Astrocyte (in vitro differentiated cells and primary cell): Measurements from ENCODE around the gene ADAMTS17. TPM values are rescaled to one million over a fixed set of nuclear protein-coding genes. Genes with fewer than 3 reads are reported as not detected.

Experiments
- DNase-seq: peaks from one replicate; pipeline ENCODE4 v3.0.0-alpha.2; 2010; ENCODE audit warnings: low read depth
- FAIRE-seq: peaks from 2 replicates; lab custom pipeline; 2011; peaks lifted over from hg19 to GRCh38; lab: Jason Lieb, UNC
- H2AFZ ChIP-seq: 2 replicates; pipeline ENCODE4 v1.6.0; 2012; ENCODE audit warnings: low read depth, low read length, inconsistent platforms
- H3K27ac ChIP-seq: 2 replicates; pipeline ENCODE4 v1.5.1; 2011; ENCODE audit warnings: low read depth, low read length, inconsistent platforms
- H3K27me3 ChIP-seq: 2 replicates; pipeline ENCODE4 v1.6.0; 2011; ENCODE audit warnings: low read length, inconsistent platforms; ENCODE audit not compliant: insufficient read depth
- H3K36me3 ChIP-seq: 2 replicates; pipeline ENCODE4 v1.5.1; 2011; ENCODE audit warnings: low read length, inconsistent platforms; ENCODE audit not compliant: insufficient read depth
- H3K4me1 ChIP-seq: 2 replicates; pipeline ENCODE4 v1.5.1; 2011; ENCODE audit warnings: low read length, inconsistent platforms; ENCODE audit not compliant: insufficient read depth
- H3K4me2 ChIP-seq: 2 replicates; pipeline ENCODE4 v1.6.0; 2012; ENCODE audit warnings: low read length, inconsistent platforms
- H3K4me3 ChIP-seq: 2 replicates; pipeline ENCODE4 v1.5.1; 2011; ENCODE audit warnings: low read depth, mild to moderate bottlenecking, low read length, inconsistent platforms; ENCODE audit not compliant: insufficient read depth
- H3K79me2 ChIP-seq: 2 replicates; pipeline ENCODE4 v1.6.0; 2012; ENCODE audit warnings: mild to moderate bottlenecking, low read length, inconsistent platforms; ENCODE audit not compliant: insufficient read depth
- H3K9ac ChIP-seq: 2 replicates; pipeline ENCODE4 v1.6.0; 2012; ENCODE audit warnings: mild to moderate bottlenecking, low read length, inconsistent platforms
- H3K9me3 ChIP-seq: 2 replicates; pipeline ENCODE4 v1.5.1; 2012; ENCODE audit warnings: low read depth, mild to moderate bottlenecking, low read length, inconsistent platforms; ENCODE audit not compliant: insufficient read depth
- H4K20me1 ChIP-seq: 2 replicates; pipeline ENCODE4 v1.6.0; 2012; ENCODE audit warnings: low read length, inconsistent platforms; ENCODE audit not compliant: insufficient read depth
- H3K27ac Mint-ChIP-seq: one replicate; pipeline ENCODE4 v1.8.0; 2021; ENCODE audit warnings: mild to moderate bottlenecking, mixed read lengths; ENCODE audit not compliant: unreplicated experiment
- H3K27me3 Mint-ChIP-seq: one replicate; pipeline ENCODE4 v1.8.0; 2021; ENCODE audit warnings: low read depth, mixed read lengths; ENCODE audit not compliant: unreplicated experiment
- H3K36me3 Mint-ChIP-seq: one replicate; pipeline ENCODE4 v1.8.0; 2021; ENCODE audit warnings: low read depth, mixed read lengths; ENCODE audit not compliant: unreplicated experiment
- H3K4me1 Mint-ChIP-seq: one replicate; pipeline ENCODE4 v1.8.0; 2021; ENCODE audit warnings: low read depth, mixed read lengths; ENCODE audit not compliant: unreplicated experiment
- H3K4me3 Mint-ChIP-seq: one replicate; pipeline ENCODE4 v1.8.0; 2021; ENCODE audit warnings: mild to moderate bottlenecking, moderate library complexity, mixed read lengths; ENCODE audit not compliant: unreplicated experiment
- H3K9me3 Mint-ChIP-seq: one replicate; pipeline ENCODE4 v1.8.0; 2021; ENCODE audit warnings: mild to moderate bottlenecking, mixed read lengths; ENCODE audit not compliant: unreplicated experiment
- EZH2 ChIP-seq: IDR thresholded peaks from 2 replicates; pipeline ENCODE4 v1.6.1; 2012; ENCODE audit warnings: mild to moderate bottlenecking, low read length, inconsistent platforms; ENCODE audit not compliant: insufficient read depth
- total RNA-seq: library from RNA; stranded (reverse); gene quantifications from 2 replicates; pipeline ENCODE4 v1.2.1, GENCODE V29; 2021
- TF ChIP-seq, protein P1 (sequence below): IDR thresholded peaks from 2 replicates; pipeline ENCODE4 v1.5.1; 2011; ENCODE audit warnings: low read depth, mild to moderate bottlenecking, inconsistent platforms, low read length, moderate library complexity; ENCODE audit not compliant: insufficient read depth

The ADAMTS17 gene
- total RNA-seq, 1 donor from 2014 or later = 0.27 TPM

GRCh38 chr15:100030586-100031229 is 311.1 kb downstream of the ADAMTS17 start:
- Histone ChIP-seq H2AFZ (no peak overlapping the region), H3K79me2 (no peaks in the 10 kb centered on the region), H3K27me3 (no peaks in the 10 kb centered on the region), H3K4me2 (no peak overlapping the region), H4K20me1 (no peaks in the 10 kb centered on the region), H3K27ac (no peak overlapping the region), H3K4me3 (no peak overlapping the region), H3K9ac (no peak overlapping the region), H3K9me3 (peaks cover 4% of the 10 kb centered on the region), H3K36me3 (no peaks in the 10 kb centered on the region), H3K4me1 (peaks cover 22% of the 10 kb centered on the region)
- H3K27ac Mint-ChIP-seq = peak overlapping the region; percentile 51
- peaks cover 15% of the 10 kb centered on the region for H3K9me3 Mint-ChIP-seq
- peak; percentile 64 for DNase-seq
- no peak for FAIRE-seq
- H3K27me3 Mint-ChIP-seq = peaks cover 9% of the 10 kb centered on the region
- no peak for TF ChIP-seq EZH2
- TF ChIP-seq, protein P1, sequence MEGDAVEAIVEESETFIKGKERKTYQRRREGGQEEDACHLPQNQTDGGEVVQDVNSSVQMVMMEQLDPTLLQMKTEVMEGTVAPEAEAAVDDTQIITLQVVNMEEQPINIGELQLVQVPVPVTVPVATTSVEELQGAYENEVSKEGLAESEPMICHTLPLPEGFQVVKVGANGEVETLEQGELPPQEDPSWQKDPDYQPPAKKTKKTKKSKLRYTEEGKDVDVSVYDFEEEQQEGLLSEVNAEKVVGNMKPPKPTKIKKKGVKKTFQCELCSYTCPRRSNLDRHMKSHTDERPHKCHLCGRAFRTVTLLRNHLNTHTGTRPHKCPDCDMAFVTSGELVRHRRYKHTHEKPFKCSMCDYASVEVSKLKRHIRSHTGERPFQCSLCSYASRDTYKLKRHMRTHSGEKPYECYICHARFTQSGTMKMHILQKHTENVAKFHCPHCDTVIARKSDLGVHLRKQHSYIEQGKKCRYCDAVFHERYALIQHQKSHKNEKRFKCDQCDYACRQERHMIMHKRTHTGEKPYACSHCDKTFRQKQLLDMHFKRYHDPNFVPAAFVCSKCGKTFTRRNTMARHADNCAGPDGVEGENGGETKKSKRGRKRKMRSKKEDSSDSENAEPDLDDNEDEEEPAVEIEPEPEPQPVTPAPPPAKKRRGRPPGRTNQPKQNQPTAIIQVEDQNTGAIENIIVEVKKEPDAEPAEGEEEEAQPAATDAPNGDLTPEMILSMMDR = no peak
- H3K4me3 Mint-ChIP-seq = no peak overlapping the region
- H3K36me3 Mint-ChIP-seq = peaks cover 2% of the 10 kb centered on the region
- H3K4me1 Mint-ChIP-seq = peaks cover 19% of the 10 kb centered on the region

GRCh38 chr15:100029868-100030479 is 311.8 kb downstream of the ADAMTS17 start:
- Histone ChIP-seq H2AFZ (no peak overlapping the region), H3K27me3 (no peaks in the 10 kb centered on the region), H3K4me1 (peaks cover 22% of the 10 kb centered on the region), H3K9me3 (peaks cover 4% of the 10 kb centered on the region), H3K4me3 (no peak overlapping the region), H3K79me2 (no peaks in the 10 kb centered on the region), H3K9ac (no peak overlapping the region), H3K36me3 (no peaks in the 10 kb centered on the region), H4K20me1 (no peaks in the 10 kb centered on the region), H3K4me2 (no peak overlapping the region), H3K27ac (no peak overlapping the region)
- TF ChIP-seq, protein P1 = no peak
- TF ChIP-seq EZH2 = no peak
- Mint-ChIP-seq H3K4me1 (peaks cover 19% of the 10 kb centered on the region), H3K4me3 (no peak overlapping the region), H3K9me3 (peaks cover 15% of the 10 kb centered on the region), H3K36me3 (peaks cover 2% of the 10 kb centered on the region), H3K27ac (peak overlapping the region; percentile 51), H3K27me3 (peaks cover 4% of the 10 kb centered on the region)
- FAIRE-seq (no peak), DNase-seq (no peak)

- no peak for FAIRE-seq
- no peak for DNase-seq
- H3K27ac Mint-ChIP-seq = no peak overlapping the region
- peaks cover 22% of the 10 kb centered on the region for H3K4me1 ChIP-seq
- no peak overlapping the region for H3K4me3 Mint-ChIP-seq
- no peak overlapping the region for H3K4me2 ChIP-seq
- no peak overlapping the region for H3K27ac ChIP-seq
- H3K4me1 Mint-ChIP-seq = peaks cover 19% of the 10 kb centered on the region
- H3K36me3 Mint-ChIP-seq = no peaks in the 10 kb centered on the region
- TF ChIP-seq EZH2 = no peak
- TF ChIP-seq, protein P1 = no peak
- peaks cover 4% of the 10 kb centered on the region for H3K9me3 ChIP-seq
- no peak overlapping the region for H3K4me3 ChIP-seq
- H3K36me3 ChIP-seq = no peaks in the 10 kb centered on the region
- no peak overlapping the region for H3K9ac ChIP-seq
- no peaks in the 10 kb centered on the region for H4K20me1 ChIP-seq
- peaks cover 2% of the 10 kb centered on the region for H3K27me3 Mint-ChIP-seq
- H2AFZ ChIP-seq = no peak overlapping the region
- H3K9me3 Mint-ChIP-seq = peaks cover 15% of the 10 kb centered on the region
- no peaks in the 10 kb centered on the region for H3K27me3 ChIP-seq
- H3K79me2 ChIP-seq = no peaks in the 10 kb centered on the region
These were observed 312.7 kb downstream of the ADAMTS17 start for GRCh38 chr15:100029045-100029444.
